Lung (tissue), 12 donors: ENCODE results near the gene PTGFR. TPM values are rescaled to one million over a fixed set of nuclear protein-coding genes. Genes with fewer than 3 reads are reported as not detected.

Source experiments
- ATAC-seq: fragments of 200-7000 bp; cut with Tn5 transposase; one replicate; pipeline ENCODE4 v1.9.1; 2020; ENCODE audit warnings: moderate number of reproducible peaks; ENCODE audit not compliant: insufficient read depth, low FRiP score
- DNase-seq, 3 donors: peaks; one replicate each; pipeline ENCODE4 v3.0.0-alpha.2; 2013 to 2017
- H3K27ac ChIP-seq, 2 donors: one replicate each; pipeline ENCODE4 v1.5.1; 2013; ENCODE audit warnings: mild to moderate bottlenecking in 2 of 2, moderate library complexity in 2 of 2, control low read depth in 1 of 2, inconsistent platforms in 1 of 2, low read depth in 1 of 2, low read length in 1 of 2
- H3K27me3 ChIP-seq, 3 donors: one replicate each; pipeline ENCODE4 v1.5.1; 2013; ENCODE audit warnings: low read length in 2 of 3; ENCODE audit not compliant: control insufficient read depth in 3 of 3, insufficient read depth in 3 of 3
- H3K36me3 ChIP-seq, 4 donors: one replicate each; pipeline ENCODE4 v1.5.1; 2013; ENCODE audit warnings: low read length in 4 of 4, mild to moderate bottlenecking in 1 of 4, moderate library complexity in 1 of 4; ENCODE audit not compliant: control insufficient read depth in 4 of 4, insufficient read depth in 4 of 4
- H3K4me1 ChIP-seq, 5 donors: one replicate each; pipeline ENCODE4 v1.5.1; 2013; ENCODE audit warnings: low read length in 5 of 5, mild to moderate bottlenecking in 2 of 5, moderate library complexity in 1 of 5; ENCODE audit not compliant: control insufficient read depth in 5 of 5, insufficient read depth in 5 of 5
- H3K4me3 ChIP-seq: one replicate; pipeline ENCODE4 v1.5.1; 2013; ENCODE audit warnings: mild to moderate bottlenecking, control low read depth, moderate library complexity
- H3K9ac ChIP-seq, 2 donors: one replicate each; pipeline ENCODE4 v1.5.1; 2013; ENCODE audit warnings: low read length in 2 of 2, control low read depth in 1 of 2; ENCODE audit not compliant: insufficient read depth in 1 of 2
- H3K9me3 ChIP-seq, 4 donors: one replicate each; pipeline ENCODE4 v1.5.1; 2013; ENCODE audit warnings: low read length in 3 of 4, mild to moderate bottlenecking in 1 of 4, moderate library complexity in 1 of 4; ENCODE audit not compliant: control insufficient read depth in 4 of 4, insufficient read depth in 3 of 4
- WGBS, 2 donors: extraction: QIAGEN DNeasy Blood & Tissue Kit; methylation state at CpG; one replicate each; pipeline ENCODE4 v1.1.7; 2013; 5-methylcytosine and 5-hydroxymethylcytosine counted together
- polyA plus RNA-seq, 2 donors: library from polyadenylated mRNA; stranded (reverse); fragments of 200-250 nt; gene quantifications; one replicate each; pipeline ENCODE4 v1.2.1, GENCODE V29; 2013
- total RNA-seq, 2 donors: library from RNA; depleted of rRNA in 1 of 2; stranded (reverse); fragments of >200 nt in 1 of 2; gene quantifications; one replicate each; pipeline ENCODE4 v1.2.1, GENCODE V29; 2014 to 2021
- TF ChIP-seq, protein P1 (sequence below): IDR thresholded peaks from 2 replicates; pipeline ENCODE4 v1.5.1; 2012; ENCODE audit warnings: mild to moderate bottlenecking; ENCODE audit errors: control extremely low read depth, extremely low read depth
- donor health status: control.
- donor health status: control.
- donor health status: Bipolar disorder and iron deficiency.
- donor health status: healthy.
- donor health status: DM: yes; HTN: yes; CAD: no.

The PTGFR gene
- total and polyA plus RNA-seq, 4 donors: 0.68 to 4.8 (median 2.9) TPM

DNA sequence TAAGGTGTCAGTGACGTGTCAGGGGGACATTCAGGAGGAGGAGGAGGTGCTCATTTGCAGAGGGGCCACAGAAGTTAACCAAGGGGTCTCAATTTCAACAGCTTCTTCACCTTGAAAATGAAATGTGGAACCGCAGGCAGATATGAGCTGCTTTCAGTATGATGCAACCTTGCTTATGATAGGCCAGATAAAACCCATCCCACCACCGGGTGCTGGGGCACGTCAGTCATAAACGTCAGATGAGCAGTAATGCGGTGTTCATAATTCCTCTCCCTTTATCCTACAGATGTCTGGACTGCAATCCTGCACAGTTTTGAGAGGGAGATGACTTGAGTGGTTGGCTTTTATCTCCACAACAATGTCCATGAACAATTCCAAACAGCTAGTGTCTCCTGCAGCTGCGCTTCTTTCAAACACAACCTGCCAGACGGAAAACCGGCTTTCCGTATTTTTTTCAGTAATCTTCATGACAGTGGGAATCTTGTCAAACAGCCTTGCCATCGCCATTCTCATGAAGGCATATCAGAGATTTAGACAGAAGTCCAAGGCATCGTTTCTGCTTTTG, 1.7 kb downstream of the PTGFR start:
- Histone ChIP-seq H3K4me1 (peaks cover 0 to 14% (median 6%) of the 10 kb centered on the region in 5 donors), H3K4me3 (no peak overlapping the region), H3K27ac (no peak overlapping the region), H3K9me3 (peaks cover 0 to 5% (median 0%) of the 10 kb centered on the region in 4 donors), H3K27me3 (peaks cover 0 to 17% (median 13%) of the 10 kb centered on the region in 3 donors), H3K36me3 (no peaks in the 10 kb centered on the region), H3K9ac (no peak overlapping the region)
- WGBS, 2 donors: 84 to 85% methylated on average over 12 of the region's 12 CpGs
- no peak for ATAC-seq
- no peak for DNase-seq
- TF ChIP-seq, protein P1, sequence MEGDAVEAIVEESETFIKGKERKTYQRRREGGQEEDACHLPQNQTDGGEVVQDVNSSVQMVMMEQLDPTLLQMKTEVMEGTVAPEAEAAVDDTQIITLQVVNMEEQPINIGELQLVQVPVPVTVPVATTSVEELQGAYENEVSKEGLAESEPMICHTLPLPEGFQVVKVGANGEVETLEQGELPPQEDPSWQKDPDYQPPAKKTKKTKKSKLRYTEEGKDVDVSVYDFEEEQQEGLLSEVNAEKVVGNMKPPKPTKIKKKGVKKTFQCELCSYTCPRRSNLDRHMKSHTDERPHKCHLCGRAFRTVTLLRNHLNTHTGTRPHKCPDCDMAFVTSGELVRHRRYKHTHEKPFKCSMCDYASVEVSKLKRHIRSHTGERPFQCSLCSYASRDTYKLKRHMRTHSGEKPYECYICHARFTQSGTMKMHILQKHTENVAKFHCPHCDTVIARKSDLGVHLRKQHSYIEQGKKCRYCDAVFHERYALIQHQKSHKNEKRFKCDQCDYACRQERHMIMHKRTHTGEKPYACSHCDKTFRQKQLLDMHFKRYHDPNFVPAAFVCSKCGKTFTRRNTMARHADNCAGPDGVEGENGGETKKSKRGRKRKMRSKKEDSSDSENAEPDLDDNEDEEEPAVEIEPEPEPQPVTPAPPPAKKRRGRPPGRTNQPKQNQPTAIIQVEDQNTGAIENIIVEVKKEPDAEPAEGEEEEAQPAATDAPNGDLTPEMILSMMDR: no peak

DNA sequence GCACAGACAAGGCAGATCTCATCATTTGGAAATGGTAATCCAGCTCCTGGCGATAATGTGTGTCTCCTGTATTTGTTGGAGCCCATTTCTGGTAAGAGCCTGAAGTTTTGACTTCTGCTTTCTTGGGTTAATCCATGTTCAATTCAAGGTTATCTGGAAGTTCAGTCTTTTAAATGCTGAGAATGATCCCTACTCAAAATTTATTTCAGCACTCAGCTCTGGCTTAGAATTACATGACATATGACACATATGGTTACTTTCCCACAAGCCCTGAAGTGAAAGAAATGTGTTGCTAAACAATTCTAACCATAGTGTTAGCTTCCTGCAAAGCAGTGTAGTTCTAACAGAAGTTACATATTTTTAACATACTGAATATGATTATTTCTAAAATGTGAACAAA, 2.7 kb downstream of the PTGFR start:
- no peak for ATAC-seq
- no peak for DNase-seq
- no peak overlapping the region for H3K4me3 ChIP-seq
- H3K4me1 ChIP-seq: peaks cover 0 to 14% (median 6%) of the 10 kb centered on the region in 5 donors
- peaks cover 0 to 5% (median 0%) of the 10 kb centered on the region in 4 donors for H3K9me3 ChIP-seq
- H3K36me3 ChIP-seq: no peaks in the 10 kb centered on the region
- H3K27ac ChIP-seq: no peak overlapping the region
- H3K9ac ChIP-seq: no peak overlapping the region
- peaks cover 0 to 17% (median 13%) of the 10 kb centered on the region in 3 donors for H3K27me3 ChIP-seq
- TF ChIP-seq, protein P1: no peak
- WGBS, 2 donors: 87 to 90% methylated on average over 1 of the region's 1 CpG

DNA sequence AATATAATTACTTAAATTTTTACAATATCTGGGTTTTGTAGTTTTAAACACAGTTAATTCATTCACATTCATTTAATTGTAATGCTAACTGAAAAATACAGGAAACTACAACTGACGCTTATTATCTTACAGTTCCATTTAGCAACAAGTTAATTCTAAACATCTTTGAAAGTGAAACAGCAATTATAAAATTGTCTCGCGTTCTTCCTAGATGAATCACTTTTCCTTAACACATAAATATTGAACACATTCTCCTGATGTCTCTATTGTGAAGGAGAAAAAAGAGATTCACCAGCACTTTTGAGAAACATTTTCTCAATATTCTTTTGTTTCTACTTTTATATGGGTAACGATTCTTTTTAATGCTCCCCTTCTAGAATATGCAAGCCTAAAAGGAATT, 6.4 kb downstream of the PTGFR start:
- ATAC-seq (no peak), DNase-seq (no peak)
- H3K27ac ChIP-seq: no peak overlapping the region
- no peak overlapping the region for H3K9ac ChIP-seq
- H3K27me3 ChIP-seq: peaks cover 0 to 7% (median 2%) of the 10 kb centered on the region in 3 donors
- no peaks in the 10 kb centered on the region for H3K9me3 ChIP-seq
- TF ChIP-seq, protein P1: no peak
- H3K4me1 ChIP-seq: peaks cover 0 to 2% (median 0%) of the 10 kb centered on the region in 5 donors
- WGBS, 2 donors: 69 to 82% methylated on average over 4 of the region's 4 CpGs
- no peaks in the 10 kb centered on the region for H3K36me3 ChIP-seq
- no peak overlapping the region for H3K4me3 ChIP-seq

DNA sequence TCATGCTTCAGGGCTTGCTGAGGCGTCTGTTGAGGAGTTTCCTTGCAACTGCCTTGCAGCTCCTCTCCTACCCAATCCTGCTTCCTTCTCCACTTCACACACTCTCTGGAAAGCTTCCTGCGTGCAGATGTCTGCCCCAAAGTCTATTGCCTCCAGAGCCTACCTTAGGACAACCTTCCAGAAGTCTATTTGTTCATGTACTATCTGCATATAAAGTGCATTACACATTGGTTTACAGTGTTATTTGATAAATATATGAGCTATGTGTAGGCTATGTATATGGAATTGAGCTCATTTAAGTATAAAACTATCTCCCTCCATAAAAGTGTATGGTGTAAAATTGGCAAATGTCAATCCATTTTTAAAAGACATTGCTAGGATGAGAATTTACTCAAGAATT, 9.8 kb downstream of the PTGFR start:
- no peak for ATAC-seq
- WGBS, 2 donors: 65 to 67% methylated on average over 2 of the region's 2 CpGs

More for the DNA sequence above, 9.8 kb downstream of the PTGFR start:
- Histone ChIP-seq H3K4me3 (no peak overlapping the region), H3K27me3 (no peaks in the 10 kb centered on the region), H3K4me1 (peaks cover 0 to 2% (median 0%) of the 10 kb centered on the region in 5 donors), H3K9ac (no peak overlapping the region), H3K27ac (no peak overlapping the region), H3K9me3 (no peaks in the 10 kb centered on the region), H3K36me3 (no peaks in the 10 kb centered on the region)
- DNase-seq: no peak
- TF ChIP-seq, protein P1: no peak
